GM12872 (cell line): ENCODE data around the gene OR52K2.

ENCODE experiments used
- TF ChIP-seq, protein P1 (sequence below): IDR thresholded peaks from 3 replicates; pipeline ENCODE4 v1.5.1; 2011; ENCODE audit warnings: low read depth, mild to moderate bottlenecking, low read length, moderate library complexity; ENCODE audit not compliant: insufficient read depth

OR52K2 gene

GRCh38 chr11:4443232-4443891, 5.7 kb upstream of the OR52K2 start:
- TF ChIP-seq, protein P1, sequence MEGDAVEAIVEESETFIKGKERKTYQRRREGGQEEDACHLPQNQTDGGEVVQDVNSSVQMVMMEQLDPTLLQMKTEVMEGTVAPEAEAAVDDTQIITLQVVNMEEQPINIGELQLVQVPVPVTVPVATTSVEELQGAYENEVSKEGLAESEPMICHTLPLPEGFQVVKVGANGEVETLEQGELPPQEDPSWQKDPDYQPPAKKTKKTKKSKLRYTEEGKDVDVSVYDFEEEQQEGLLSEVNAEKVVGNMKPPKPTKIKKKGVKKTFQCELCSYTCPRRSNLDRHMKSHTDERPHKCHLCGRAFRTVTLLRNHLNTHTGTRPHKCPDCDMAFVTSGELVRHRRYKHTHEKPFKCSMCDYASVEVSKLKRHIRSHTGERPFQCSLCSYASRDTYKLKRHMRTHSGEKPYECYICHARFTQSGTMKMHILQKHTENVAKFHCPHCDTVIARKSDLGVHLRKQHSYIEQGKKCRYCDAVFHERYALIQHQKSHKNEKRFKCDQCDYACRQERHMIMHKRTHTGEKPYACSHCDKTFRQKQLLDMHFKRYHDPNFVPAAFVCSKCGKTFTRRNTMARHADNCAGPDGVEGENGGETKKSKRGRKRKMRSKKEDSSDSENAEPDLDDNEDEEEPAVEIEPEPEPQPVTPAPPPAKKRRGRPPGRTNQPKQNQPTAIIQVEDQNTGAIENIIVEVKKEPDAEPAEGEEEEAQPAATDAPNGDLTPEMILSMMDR = no peak

DNA sequence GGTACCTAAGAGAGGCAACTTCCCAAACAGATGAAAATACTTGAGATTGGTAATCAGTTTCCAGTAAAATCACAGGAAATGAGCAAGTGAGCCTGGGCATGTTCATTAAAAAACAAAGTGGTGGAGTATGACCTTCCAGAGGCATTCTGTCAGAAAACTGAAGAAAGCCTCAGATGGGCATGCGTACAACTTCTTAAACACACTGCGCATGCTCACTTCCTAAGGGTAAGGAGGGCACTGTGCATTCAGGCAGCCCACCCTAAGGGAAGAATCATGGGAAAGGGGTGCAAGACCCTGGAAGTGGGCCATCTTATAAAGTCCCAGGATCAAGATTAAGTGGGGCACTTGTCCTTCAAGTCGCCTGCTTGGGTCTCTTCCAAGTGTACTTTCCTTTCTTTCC, 4.0 kb downstream of the OR52K2 start:
- TF ChIP-seq, protein P1 = no peak

DNA sequence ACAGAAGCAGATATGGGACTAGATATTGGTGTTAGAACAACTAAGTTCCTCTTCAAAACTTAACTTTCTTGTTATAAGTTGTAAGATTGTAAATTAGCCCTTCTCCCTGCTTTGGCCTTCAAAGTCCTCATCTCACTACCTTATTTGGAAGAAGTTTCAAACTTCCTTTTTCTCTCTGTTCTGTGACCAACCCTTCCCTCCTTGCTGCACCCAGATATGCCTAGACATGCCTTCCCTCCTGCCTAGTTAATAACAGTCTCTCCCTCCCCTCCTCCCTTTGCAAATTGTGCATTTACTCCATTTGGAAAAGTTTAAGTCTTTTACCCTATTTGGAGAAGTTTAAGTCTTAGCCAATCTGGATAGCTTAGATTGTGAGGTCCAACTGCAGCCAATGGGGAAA, 4.9 kb downstream of the OR52K2 start:
- TF ChIP-seq, protein P1 = no peak

DNA sequence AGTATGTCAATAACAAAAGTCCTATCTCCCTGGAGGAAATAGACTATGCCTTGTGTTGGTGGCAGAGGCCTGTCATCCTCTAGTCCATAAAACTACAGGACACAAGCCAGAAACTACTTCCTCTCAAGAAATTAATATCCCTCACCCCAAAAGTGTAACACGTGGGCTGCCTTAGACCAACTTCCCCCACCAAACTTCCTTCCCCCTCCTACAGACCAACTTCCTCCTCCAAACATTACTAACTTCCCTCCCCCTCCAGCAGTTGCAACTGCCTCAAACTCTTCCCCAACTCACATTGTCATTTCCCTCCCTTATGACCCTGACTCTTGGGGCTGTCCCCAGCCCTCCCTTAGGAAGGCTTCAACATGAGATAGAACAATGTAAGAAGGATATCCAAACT, 6.3 kb downstream of the OR52K2 start:
- TF ChIP-seq, protein P1 = no peak

- TF ChIP-seq, protein P1 = no peak
Observed at GRCh38 chr11:4459500-4459899, 10.4 kb downstream of the OR52K2 start.

GRCh38 chr11:4460151-4460550, 11.1 kb downstream of the OR52K2 start:
- TF ChIP-seq, protein P1 = no peak

GRCh38 chr11:4464216-4465159, 15.4 kb downstream of the OR52K2 start:
- TF ChIP-seq, protein P1 = no peak
